Nephron progenitor cell (in vitro differentiated cells): ENCODE results near the gene RELL1.

Experiments
- DNase-seq: peaks from one replicate; pipeline ENCODE4 v3.0.0; 2021
- H3K27ac Mint-ChIP-seq: 2 replicates; pipeline ENCODE4 v1.8.0; 2021; ENCODE audit warnings: mild to moderate bottlenecking, moderate library complexity, mixed read lengths
- H3K27me3 Mint-ChIP-seq: 2 replicates; pipeline ENCODE4 v1.8.0; 2021; ENCODE audit warnings: mild to moderate bottlenecking, low read depth, mixed read lengths; ENCODE audit not compliant: poor library complexity
- H3K36me3 Mint-ChIP-seq: 2 replicates; pipeline ENCODE4 v1.8.0; 2021; ENCODE audit warnings: low read depth, mixed read lengths
- H3K4me1 Mint-ChIP-seq: 2 replicates; pipeline ENCODE4 v1.8.0; 2021; ENCODE audit warnings: mixed read lengths
- H3K4me3 Mint-ChIP-seq: 2 replicates; pipeline ENCODE4 v1.8.0; 2021; ENCODE audit warnings: mild to moderate bottlenecking, moderate library complexity, mixed read lengths
- H3K9me3 Mint-ChIP-seq: 2 replicates; pipeline ENCODE4 v1.8.0; 2021; ENCODE audit warnings: mild to moderate bottlenecking, moderate library complexity, mixed read lengths
- CTCF ChIP-seq: fragments of 200-600 bp; sonication (generic); IDR thresholded peaks from 2 replicates; pipeline ENCODE4 v1.5.0; 2021; ENCODE audit warnings: antibody characterized with exemption

Gene RELL1

GRCh38 chr4:37684154-37684553 lies 2.0 kb downstream of the RELL1 start:
- no peak for TF ChIP-seq CTCF
- H3K4me3 Mint-ChIP-seq: peak overlapping the region; percentile 88

GRCh38 chr4:37682701-37683401 lies 3.3 kb downstream of the RELL1 start:
- no peak for TF ChIP-seq CTCF
- no peaks in the 10 kb centered on the region for H3K9me3 Mint-ChIP-seq
- H3K36me3 Mint-ChIP-seq: peaks cover 5% of the 10 kb centered on the region
- H3K27me3 Mint-ChIP-seq: peaks cover 3% of the 10 kb centered on the region
- peaks cover 23% of the 10 kb centered on the region for H3K4me1 Mint-ChIP-seq
- H3K27ac Mint-ChIP-seq: no peak overlapping the region
- H3K4me3 Mint-ChIP-seq: no peak overlapping the region
- no peak for DNase-seq

More at GRCh38 chr4:37684154-37684553, 2.0 kb downstream of the RELL1 start:
- no peak for DNase-seq
- peaks cover 3% of the 10 kb centered on the region for H3K27me3 Mint-ChIP-seq
- H3K9me3 Mint-ChIP-seq: no peaks in the 10 kb centered on the region
- peaks cover 5% of the 10 kb centered on the region for H3K36me3 Mint-ChIP-seq
- no peak overlapping the region for H3K27ac Mint-ChIP-seq
- peaks cover 24% of the 10 kb centered on the region for H3K4me1 Mint-ChIP-seq

GRCh38 chr4:37680089-37680488 lies 6.1 kb downstream of the RELL1 start:
- no peak for DNase-seq

GRCh38 chr4:37679301-37679700 lies 6.9 kb downstream of the RELL1 start:
- TF ChIP-seq CTCF: no peak
- peaks cover 3% of the 10 kb centered on the region for H3K27me3 Mint-ChIP-seq
- peaks cover 6% of the 10 kb centered on the region for H3K4me1 Mint-ChIP-seq

More at GRCh38 chr4:37680089-37680488, 6.1 kb downstream of the RELL1 start:
- Mint-ChIP-seq H3K36me3 (peaks cover 5% of the 10 kb centered on the region), H3K9me3 (no peaks in the 10 kb centered on the region), H3K4me1 (peaks cover 14% of the 10 kb centered on the region), H3K4me3 (no peak overlapping the region), H3K27me3 (peaks cover 3% of the 10 kb centered on the region), H3K27ac (no peak overlapping the region)
- TF ChIP-seq CTCF: no peak

GRCh38 chr4:37678624-37679023 lies 7.6 kb downstream of the RELL1 start:
- no peak overlapping the region for H3K27ac Mint-ChIP-seq
- DNase-seq: no peak
- peaks cover 13% of the 10 kb centered on the region for H3K4me1 Mint-ChIP-seq
- no peak for TF ChIP-seq CTCF
- no peaks in the 10 kb centered on the region for H3K36me3 Mint-ChIP-seq
- peaks cover 3% of the 10 kb centered on the region for H3K27me3 Mint-ChIP-seq
- no peaks in the 10 kb centered on the region for H3K9me3 Mint-ChIP-seq
- H3K4me3 Mint-ChIP-seq: no peak overlapping the region

More at GRCh38 chr4:37679301-37679700, 6.9 kb downstream of the RELL1 start:
- Mint-ChIP-seq H3K36me3 (peaks cover 3% of the 10 kb centered on the region), H3K9me3 (no peaks in the 10 kb centered on the region), H3K4me3 (no peak overlapping the region), H3K27ac (no peak overlapping the region)
- no peak for DNase-seq
